NCI-H526 treated with DMSO at 0.1 percent for 48 hours (cell line): ENCODE results near the gene BAZ2B.

Experiments used
- DNase-seq: peaks from one replicate; lab custom pipeline; 2025; lab: John Stamatoyannopoulos, UW

BAZ2B gene

GRCh38 chr2:159573846-159574606 is 42.3 kb downstream of the BAZ2B start:
- DNase-seq = no peak

GRCh38 chr2:159573294-159573693 is 43.1 kb downstream of the BAZ2B start:
- DNase-seq = no peak

GRCh38 chr2:159572459-159572858 is 43.9 kb downstream of the BAZ2B start:
- no peak for DNase-seq

DNA sequence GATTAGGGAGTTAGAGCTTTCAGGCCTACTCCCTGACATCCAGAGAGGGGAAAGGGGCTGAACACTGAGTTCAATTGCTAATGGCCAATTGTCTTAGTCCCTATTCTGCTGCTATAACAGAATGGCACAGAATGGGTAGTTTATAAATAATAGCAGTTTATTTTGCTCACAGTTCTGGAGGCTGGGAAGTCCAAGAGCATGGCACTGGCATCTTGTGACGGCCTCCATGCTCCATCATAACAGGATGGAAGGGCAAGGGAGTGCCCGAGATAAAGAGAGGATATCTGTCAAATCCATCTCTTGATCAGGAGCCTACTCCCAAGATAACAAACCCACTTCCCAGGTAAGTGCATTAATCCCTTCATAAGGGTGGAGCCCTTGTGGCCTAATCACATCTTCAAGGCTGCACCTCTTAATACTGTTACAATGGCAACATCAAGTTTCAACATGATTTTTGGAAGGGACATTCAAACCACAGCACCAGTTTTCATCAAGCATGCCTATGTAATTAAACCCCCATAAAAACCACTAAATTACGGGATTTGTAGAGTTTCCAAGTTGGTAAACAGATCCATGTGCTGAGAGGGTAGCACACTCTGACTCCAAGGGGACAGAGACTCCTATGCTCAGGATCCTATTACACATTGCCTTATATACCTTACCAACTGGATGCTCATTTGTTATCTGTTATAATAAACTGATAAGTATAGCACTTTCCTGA is 44.6 kb downstream of the BAZ2B start:
- DNase-seq = no peak

GRCh38 chr2:159564081-159564480 is 52.3 kb downstream of the BAZ2B start:
- DNase-seq = no peak

- DNase-seq = no peak
These were observed 54.1 kb downstream of the BAZ2B start for GRCh38 chr2:159562248-159562647.

GRCh38 chr2:159561786-159562185 is 54.6 kb downstream of the BAZ2B start:
- DNase-seq = no peak

DNA sequence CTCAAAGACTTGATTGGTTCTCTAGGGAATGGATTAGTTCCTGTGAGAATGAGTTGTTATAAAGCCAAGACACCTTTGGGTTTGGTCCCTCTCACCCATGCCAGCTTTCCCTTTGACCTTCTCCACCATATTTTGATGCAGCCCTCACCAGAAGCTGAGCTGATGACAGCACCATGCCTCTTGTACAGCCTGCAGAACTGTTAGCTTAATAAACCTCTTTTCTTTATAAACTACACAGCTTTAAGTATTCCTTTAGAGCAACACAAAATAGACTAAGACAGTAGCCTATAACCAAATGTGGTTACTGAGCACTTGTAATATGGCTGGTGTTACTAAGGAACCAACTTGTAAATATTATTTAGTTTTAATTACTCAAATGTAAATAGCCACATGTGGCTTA is 55.1 kb downstream of the BAZ2B start:
- no peak for DNase-seq

GRCh38 chr2:159559034-159559433 is 57.3 kb downstream of the BAZ2B start:
- no peak for DNase-seq

DNA sequence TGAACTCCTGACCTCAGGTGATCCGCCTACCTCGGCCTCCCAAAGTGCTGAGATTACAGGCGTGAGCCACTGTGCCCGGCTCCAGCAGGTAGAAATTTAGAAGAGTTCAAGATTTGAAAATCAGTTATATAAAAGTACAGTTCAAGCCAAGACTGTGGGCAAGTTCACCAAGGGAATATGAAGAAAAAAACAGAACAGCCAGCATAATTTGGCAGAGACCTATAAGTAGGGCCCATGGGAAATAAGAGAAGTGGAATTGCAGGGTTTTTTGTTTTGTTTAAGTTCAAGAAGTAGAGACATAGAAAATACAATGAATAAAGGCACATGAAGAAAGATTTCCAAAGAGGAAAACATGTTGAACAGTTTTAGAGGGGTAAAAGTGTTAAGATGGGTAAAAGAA is 57.9 kb downstream of the BAZ2B start:
- no peak for DNase-seq

GRCh38 chr2:159557437-159558034 is 58.8 kb downstream of the BAZ2B start:
- DNase-seq = no peak

DNA sequence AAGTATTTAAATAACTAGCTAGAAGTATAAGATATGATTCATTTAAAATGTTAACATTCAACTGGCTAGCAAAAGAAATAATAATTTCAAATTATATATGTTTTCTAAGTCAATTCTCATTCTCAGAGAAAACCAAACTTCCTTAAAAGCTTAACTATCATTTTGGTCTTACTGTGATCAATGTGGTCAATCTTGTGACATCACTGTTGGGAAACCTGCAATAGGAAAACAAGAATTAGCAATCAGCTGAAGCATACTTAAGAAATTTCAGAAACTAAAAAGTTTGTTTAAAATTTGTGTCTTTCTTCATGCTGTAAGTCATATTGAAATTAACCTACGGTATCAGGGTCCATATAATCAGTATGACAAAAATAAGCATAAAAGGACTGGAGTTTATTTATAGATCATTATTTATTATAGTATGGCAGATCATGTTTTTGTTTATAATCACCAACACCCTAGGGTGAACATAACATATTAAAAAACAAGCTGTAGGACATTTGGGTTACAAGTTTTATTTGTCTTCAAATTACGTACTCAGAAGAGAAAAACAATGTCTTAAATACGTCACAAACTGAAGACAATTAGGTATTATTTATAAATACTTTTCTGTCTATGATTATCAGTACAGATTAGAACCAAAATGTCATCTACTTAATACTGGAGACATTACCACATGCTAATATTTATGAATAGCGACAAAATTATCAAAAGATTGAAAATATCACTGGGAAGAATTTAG is 60.5 kb downstream of the BAZ2B start:
- no peak for DNase-seq

DNA sequence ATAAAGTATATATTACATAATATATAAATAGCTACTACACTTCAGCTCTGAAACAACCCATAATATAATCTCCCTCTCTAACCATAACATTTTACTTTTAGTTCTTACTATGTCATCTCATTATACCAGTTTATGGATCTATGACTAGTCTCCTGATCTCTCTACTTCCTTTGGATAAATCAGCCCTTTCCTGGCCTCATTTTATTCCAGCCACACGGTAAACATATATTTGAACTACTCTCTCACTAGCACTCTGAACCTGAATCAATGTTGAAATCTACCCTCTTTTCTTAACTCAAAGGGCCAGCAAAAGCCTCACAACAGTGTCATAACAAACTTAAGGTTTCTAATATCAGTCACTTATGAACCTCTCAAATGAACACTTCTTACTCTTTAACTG is 62.6 kb downstream of the BAZ2B start:
- DNase-seq = no peak

DNA sequence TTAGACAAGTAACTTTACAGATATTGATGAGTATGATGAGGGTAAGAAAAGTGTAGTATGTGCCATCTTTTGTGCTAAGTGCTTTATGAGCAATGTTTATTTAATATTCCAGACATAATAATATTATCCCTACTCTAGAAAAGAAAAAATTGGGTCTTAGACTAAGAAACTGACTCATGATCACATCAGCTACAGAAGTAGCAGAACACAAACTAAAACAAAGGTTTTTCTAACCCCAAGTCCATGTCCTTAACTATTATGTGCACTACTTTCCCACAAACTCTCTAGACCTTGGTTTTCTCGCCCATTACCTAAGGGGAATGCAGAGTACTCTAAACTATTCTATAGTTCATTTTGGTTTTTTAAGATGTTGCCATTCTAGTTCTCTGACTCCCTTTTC is 64.5 kb downstream of the BAZ2B start:
- DNase-seq = no peak

GRCh38 chr2:159550231-159550630 is 66.1 kb downstream of the BAZ2B start:
- DNase-seq = no peak

DNA sequence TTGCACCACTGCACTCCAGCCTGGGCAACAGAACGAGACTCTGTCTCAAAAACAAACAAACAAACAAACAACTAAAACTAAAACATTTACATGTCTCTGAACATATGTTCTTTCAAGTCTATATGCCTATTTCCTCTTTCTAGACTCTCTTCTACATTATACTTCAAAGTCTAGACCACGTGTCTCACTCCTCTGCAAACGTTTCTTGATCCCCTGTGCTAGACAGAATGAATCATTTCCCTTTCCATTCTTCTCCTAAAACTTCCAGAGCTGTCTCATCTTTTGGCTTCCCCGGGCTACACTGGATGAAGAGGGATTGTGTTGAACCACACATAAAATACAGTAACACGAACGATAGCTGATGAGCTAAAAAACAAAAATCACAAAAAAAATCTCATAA is 67.1 kb downstream of the BAZ2B start:
- no peak for DNase-seq

GRCh38 chr2:159546716-159547430 is 69.5 kb downstream of the BAZ2B start:
- peak; percentile 69 for DNase-seq

GRCh38 chr2:159546039-159546438 is 70.3 kb downstream of the BAZ2B start:
- DNase-seq = no peak

DNA sequence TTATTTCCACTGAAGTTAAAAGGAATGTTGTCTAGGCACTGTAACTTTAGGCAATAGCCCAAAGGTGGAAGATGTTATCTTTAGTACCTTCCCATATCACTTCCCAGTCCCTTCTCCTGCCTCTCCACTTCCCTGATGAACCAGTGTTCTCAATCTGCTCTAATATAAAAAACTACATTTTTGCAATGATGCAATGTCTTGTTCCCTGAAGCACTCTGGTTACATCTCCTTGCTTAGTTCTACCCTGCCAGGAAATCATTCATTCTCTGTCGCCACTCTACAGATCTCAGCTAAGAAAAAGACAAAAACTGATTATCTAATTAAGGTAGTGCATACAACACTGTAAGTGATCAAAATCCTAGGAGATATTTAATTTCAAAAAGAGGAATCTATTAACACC is 71.3 kb downstream of the BAZ2B start:
- no peak for DNase-seq

- DNase-seq = no peak
These were observed 74.2 kb downstream of the BAZ2B start for GRCh38 chr2:159542101-159542500.

DNA sequence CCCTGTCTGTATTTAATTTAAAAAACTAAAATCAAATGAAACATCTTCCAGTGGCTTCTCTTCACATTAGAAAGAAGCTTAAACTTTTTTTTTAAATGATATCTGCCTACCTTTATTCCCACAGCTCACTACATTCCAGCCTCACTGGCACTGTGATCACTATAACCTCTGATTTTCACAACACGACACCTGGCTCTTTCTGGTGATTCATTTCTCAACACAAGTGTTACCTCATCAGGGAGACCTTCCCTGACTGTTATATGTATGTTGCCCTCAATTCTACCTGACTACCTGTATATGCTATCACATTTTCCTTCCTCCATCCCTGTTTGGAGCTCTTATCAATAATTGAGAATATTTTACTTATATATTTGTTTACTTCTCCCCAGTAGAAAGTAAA is 76.6 kb downstream of the BAZ2B start:
- no peak for DNase-seq

- DNase-seq = no peak
These were observed 77.5 kb downstream of the BAZ2B start for GRCh38 chr2:159538801-159539200.
